Kidney (tissue), 14 donors: ENCODE measurements around the gene FAM219A. TPM values are rescaled to one million over a fixed set of nuclear protein-coding genes. Genes with fewer than 3 reads are reported as not detected.

Source experiments
- DNase-seq, 5 donors: peaks; one replicate each; pipeline ENCODE4 v3.0.0-alpha.2; 2013 to 2020
- FAIRE-seq: peaks from 2 replicates; lab custom pipeline; 2012; peaks lifted over from hg19 to GRCh38; lab: Jason Lieb, UNC
- H3K27ac ChIP-seq, 2 donors: one replicate each; pipeline ENCODE4 v1.7.0; 2013; ENCODE audit warnings: low read depth in 2 of 2, low read length in 2 of 2, inconsistent platforms in 1 of 2
- H3K27me3 ChIP-seq: one replicate; pipeline ENCODE4 v1.7.1; 2013; ENCODE audit warnings: low read length, inconsistent platforms; ENCODE audit not compliant: control insufficient read depth, insufficient read depth
- H3K36me3 ChIP-seq, 3 donors: one replicate each; pipeline versions ENCODE4 v1.7.0 to v1.7.1; 2013; ENCODE audit warnings: low read length in 3 of 3, control low read depth in 1 of 3, inconsistent platforms in 1 of 3; ENCODE audit not compliant: insufficient read depth in 3 of 3, control insufficient read depth in 2 of 3
- H3K4me1 ChIP-seq, 3 donors: one replicate each; pipeline versions ENCODE4 v1.7.0 to v1.7.1; 2013; ENCODE audit warnings: low read length in 3 of 3, inconsistent platforms in 1 of 3, low read depth in 1 of 3; ENCODE audit not compliant: control insufficient read depth in 2 of 3, insufficient read depth in 2 of 3
- H3K4me3 ChIP-seq, 3 donors: one replicate each; pipeline versions ENCODE4 v1.7.0 to v1.8.1; 2013; ENCODE audit warnings: low read length in 3 of 3, control low read depth in 1 of 3, inconsistent platforms in 1 of 3
- H3K9ac ChIP-seq, 3 donors: one replicate each; pipeline versions ENCODE4 v1.7.0 to v1.7.1; 2013; ENCODE audit warnings: low read length in 3 of 3, control low read depth in 1 of 3, inconsistent platforms in 1 of 3
- H3K9me3 ChIP-seq, 3 donors: one replicate each; pipeline versions ENCODE4 v1.7.0 to v1.7.1; 2013; ENCODE audit warnings: low read length in 3 of 3, control low read depth in 1 of 3, inconsistent platforms in 1 of 3; ENCODE audit not compliant: control insufficient read depth in 2 of 3, insufficient read depth in 1 of 3
- intact Hi-C: fragments of 100-400 bp; cut with DNase I; formaldehyde crosslinking; loops from one replicate; pipeline ENCODE4 v1.11.1; 2022
- polyA plus RNA-seq: library from polyadenylated mRNA; stranded (reverse); fragments of 350-450 nt; fragmentation: Illumina TruSeq; extraction: RNeasy Lipid Tissue Mini Kit (QIAGEN cat#74804); gene quantifications from one replicate; pipeline ENCODE4 v1.2.3, GENCODE V29; 2014; ENCODE audit warnings: low read depth, low replicate concordance; ENCODE audit not compliant: insufficient read depth
- total RNA-seq: library from RNA; stranded (reverse); fragmentation: NEBNext Ultra II Directional; extraction: Animal tissue kit (Norgen Biotek cat#: 25700); gene quantifications from one replicate; pipeline ENCODE4 v1.2.1, GENCODE V29; 2021
- TF ChIP-seq, protein P1 (sequence below): IDR thresholded peaks from 3 replicates; pipeline ENCODE4 v1.5.1; 2012; ENCODE audit warnings: mild to moderate bottlenecking, moderate library complexity, borderline replicate concordance; ENCODE audit not compliant: insufficient read depth; ENCODE audit errors: extremely low read depth
- donor health status: control.
- donor health status: control.
- donor health status: control.
- donor health status: control.
- donor health status: control.
- donor health status: DM: yes; HTN: yes; CAD: no.
- donor health status: Normal renal cell carcinoma (clear cell type).

Gene FAM219A
- total and polyA plus RNA-seq, 2 donors from 2014 or later, result 8.7 to 21.1 TPM

- Histone ChIP-seq H3K27me3 (no peaks in the 10 kb centered on the region), H3K27ac (no peak overlapping the region), H3K36me3 (peaks cover 0 to 7% (median 2%) of the 10 kb centered on the region in 3 donors), H3K4me3 (no peak overlapping the region), H3K9me3 (no peaks in the 10 kb centered on the region), H3K9ac (no peak overlapping the region), H3K4me1 (peaks cover 0 to 2% (median 0%) of the 10 kb centered on the region in 3 donors)
- TF ChIP-seq, protein P1, sequence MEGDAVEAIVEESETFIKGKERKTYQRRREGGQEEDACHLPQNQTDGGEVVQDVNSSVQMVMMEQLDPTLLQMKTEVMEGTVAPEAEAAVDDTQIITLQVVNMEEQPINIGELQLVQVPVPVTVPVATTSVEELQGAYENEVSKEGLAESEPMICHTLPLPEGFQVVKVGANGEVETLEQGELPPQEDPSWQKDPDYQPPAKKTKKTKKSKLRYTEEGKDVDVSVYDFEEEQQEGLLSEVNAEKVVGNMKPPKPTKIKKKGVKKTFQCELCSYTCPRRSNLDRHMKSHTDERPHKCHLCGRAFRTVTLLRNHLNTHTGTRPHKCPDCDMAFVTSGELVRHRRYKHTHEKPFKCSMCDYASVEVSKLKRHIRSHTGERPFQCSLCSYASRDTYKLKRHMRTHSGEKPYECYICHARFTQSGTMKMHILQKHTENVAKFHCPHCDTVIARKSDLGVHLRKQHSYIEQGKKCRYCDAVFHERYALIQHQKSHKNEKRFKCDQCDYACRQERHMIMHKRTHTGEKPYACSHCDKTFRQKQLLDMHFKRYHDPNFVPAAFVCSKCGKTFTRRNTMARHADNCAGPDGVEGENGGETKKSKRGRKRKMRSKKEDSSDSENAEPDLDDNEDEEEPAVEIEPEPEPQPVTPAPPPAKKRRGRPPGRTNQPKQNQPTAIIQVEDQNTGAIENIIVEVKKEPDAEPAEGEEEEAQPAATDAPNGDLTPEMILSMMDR, result peak; percentile 98
- intact Hi-C loops, result no loop called here
- FAIRE-seq, result no peak
- DNase-seq, result peak in 4 of 5 donors; percentile 67 to 76 (median 71)
Measured at GRCh38 chr9:34403554-34404380, 54.6 kb downstream of the FAM219A start.

- Histone ChIP-seq H3K27me3 (no peaks in the 10 kb centered on the region), H3K4me3 (no peak overlapping the region), H3K9ac (no peak overlapping the region), H3K4me1 (peaks cover 0 to 2% (median 0%) of the 10 kb centered on the region in 3 donors), H3K36me3 (peaks cover 0 to 7% (median 2%) of the 10 kb centered on the region in 3 donors), H3K27ac (no peak overlapping the region), H3K9me3 (no peaks in the 10 kb centered on the region)
- DNase-seq (no peak), FAIRE-seq (no peak)
- TF ChIP-seq, protein P1, result no peak
- intact Hi-C loops, result no loop called here
Measured at GRCh38 chr9:34400686-34401602, 57.4 kb downstream of the FAM219A start.

- H3K4me3 ChIP-seq, result no peak overlapping the region
- no peak overlapping the region for H3K27ac ChIP-seq
- H3K9me3 ChIP-seq, result no peaks in the 10 kb centered on the region
- H3K9ac ChIP-seq, result no peak overlapping the region
- TF ChIP-seq, protein P1, result no peak
- H3K4me1 ChIP-seq, result peaks cover 0 to 2% (median 0%) of the 10 kb centered on the region in 3 donors
- FAIRE-seq, result no peak
- intact Hi-C loops, result no loop called here
- no peak for DNase-seq
- H3K27me3 ChIP-seq, result no peaks in the 10 kb centered on the region
- H3K36me3 ChIP-seq, result peaks cover 0 to 7% (median 2%) of the 10 kb centered on the region in 3 donors
Measured at GRCh38 chr9:34400275-34400674, 58.1 kb downstream of the FAM219A start.
